Loucy (cell line): Measurements from ENCODE around the gene OR9I1.

Experiments
- H2AFZ ChIP-seq: fragments of 200-600 bp; sonication (generic); 2 replicates; pipeline ENCODE4 v1.6.0; 2016; ENCODE audit warnings: antibody characterized with exemption, mild to moderate bottlenecking, low read length, moderate library complexity
- H3F3A ChIP-seq: fragments of 200-600 bp; 2 replicates; pipeline ENCODE4 v1.6.0; 2016; ENCODE audit warnings: antibody characterized with exemption, low read depth, mild to moderate bottlenecking
- H3K27me3 ChIP-seq: fragments of 200-600 bp; sonication (generic); 2 replicates; pipeline ENCODE4 v1.6.1; 2014; ENCODE audit warnings: low read length, mild to moderate bottlenecking; ENCODE audit not compliant: insufficient read depth, poor library complexity, severe bottlenecking
- H3K36me3 ChIP-seq: fragments of 200-600 bp; sonication (generic); 2 replicates; pipeline ENCODE4 v1.6.1; 2016; ENCODE audit warnings: low read length; ENCODE audit not compliant: insufficient read depth
- H3K4me1 ChIP-seq: fragments of 200-600 bp; sonication (generic); 2 replicates; pipeline ENCODE4 v1.5.1; 2014; ENCODE audit warnings: low read length, mild to moderate bottlenecking; ENCODE audit not compliant: insufficient read depth, poor library complexity, severe bottlenecking
- H3K4me2 ChIP-seq: fragments of 200-600 bp; sonication (generic); 2 replicates; pipeline ENCODE4 v1.6.0; 2014; ENCODE audit warnings: antibody characterized with exemption, low read length, low read depth, mild to moderate bottlenecking; ENCODE audit not compliant: poor library complexity, severe bottlenecking
- H3K4me3 ChIP-seq: fragments of 200-600 bp; sonication (generic); 2 replicates; pipeline ENCODE4 v1.5.1; 2014; ENCODE audit warnings: low read length, mild to moderate bottlenecking, mixed read lengths; ENCODE audit not compliant: poor library complexity, severe bottlenecking
- H3K79me2 ChIP-seq: fragments of 200-600 bp; sonication (generic); 2 replicates; pipeline ENCODE4 v1.6.1; 2014; ENCODE audit warnings: low read length; ENCODE audit not compliant: insufficient read depth
- H3K9ac ChIP-seq: fragments of 200-600 bp; sonication (generic); 2 replicates; pipeline ENCODE4 v1.6.0; 2014; ENCODE audit warnings: mild to moderate bottlenecking, low read depth, low read length, moderate library complexity; ENCODE audit not compliant: poor library complexity, severe bottlenecking
- H3K9me2 ChIP-seq: fragments of 200-600 bp; sonication (generic); replicated peaks from 2 replicates; pipeline ENCODE4 v1.6.1; 2016; ENCODE audit warnings: low read depth, low read length, mixed read lengths
- H3K9me3 ChIP-seq: fragments of 200-600 bp; sonication (generic); 2 replicates; pipeline ENCODE4 v1.6.1; 2014; ENCODE audit warnings: mild to moderate bottlenecking, antibody characterized with exemption, low read length, low read depth; ENCODE audit not compliant: insufficient read depth
- H4K20me1 ChIP-seq: fragments of 200-600 bp; sonication (generic); 2 replicates; pipeline ENCODE4 v1.6.0; 2014; ENCODE audit warnings: antibody characterized with exemption, low read length, mild to moderate bottlenecking; ENCODE audit not compliant: insufficient read depth, poor library complexity, severe bottlenecking
- EZH2phosphoT487 ChIP-seq: fragments of 200-600 bp; IDR thresholded peaks from 2 replicates; pipeline ENCODE4 v1.6.1; 2018; ENCODE audit warnings: antibody characterized with exemption, mild to moderate bottlenecking, moderate library complexity, borderline replicate concordance
- TF ChIP-seq, protein P1 (sequence below): fragments of 200-600 bp; sonication (generic); conservative IDR thresholded peaks from 2 replicates; pipeline ENCODE4 v1.5.1; 2014; ENCODE audit warnings: mild to moderate bottlenecking, antibody characterized with exemption, low read length

Gene OR9I1

DNA sequence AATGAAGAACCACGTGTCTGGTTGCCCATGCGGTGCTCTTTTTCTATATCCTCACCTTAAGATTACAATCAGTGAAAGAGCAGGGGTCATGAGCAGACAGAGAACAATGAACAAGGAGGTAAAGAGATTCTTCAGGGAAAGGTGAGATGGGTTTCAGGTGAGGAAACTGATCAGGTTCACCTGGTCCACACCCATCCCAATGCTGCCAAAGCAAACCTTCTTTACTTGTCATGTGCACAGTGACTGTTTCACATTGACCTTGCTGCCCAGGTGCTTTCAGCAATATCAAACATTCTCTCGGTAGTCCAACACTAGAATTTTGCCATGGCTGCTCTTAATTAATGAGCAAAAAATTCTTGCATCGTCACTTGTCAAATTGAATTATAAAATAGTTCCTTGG, 39.1 kb upstream of the OR9I1 start:
- Histone ChIP-seq H3K4me3 (no peak overlapping the region), H3K36me3 (no peaks in the 10 kb centered on the region), H3K79me2 (no peaks in the 10 kb centered on the region), H4K20me1 (no peaks in the 10 kb centered on the region), H3K9ac (no peak overlapping the region), H2AFZ (no peak overlapping the region), H3K4me2 (no peak overlapping the region), H3K9me3 (no peaks in the 10 kb centered on the region), H3F3A (no peaks in the 10 kb centered on the region), H3K27me3 (no peaks in the 10 kb centered on the region), H3K9me2 (no peaks in the 10 kb centered on the region), H3K4me1 (no peaks in the 10 kb centered on the region)
- TF ChIP-seq, protein P1, sequence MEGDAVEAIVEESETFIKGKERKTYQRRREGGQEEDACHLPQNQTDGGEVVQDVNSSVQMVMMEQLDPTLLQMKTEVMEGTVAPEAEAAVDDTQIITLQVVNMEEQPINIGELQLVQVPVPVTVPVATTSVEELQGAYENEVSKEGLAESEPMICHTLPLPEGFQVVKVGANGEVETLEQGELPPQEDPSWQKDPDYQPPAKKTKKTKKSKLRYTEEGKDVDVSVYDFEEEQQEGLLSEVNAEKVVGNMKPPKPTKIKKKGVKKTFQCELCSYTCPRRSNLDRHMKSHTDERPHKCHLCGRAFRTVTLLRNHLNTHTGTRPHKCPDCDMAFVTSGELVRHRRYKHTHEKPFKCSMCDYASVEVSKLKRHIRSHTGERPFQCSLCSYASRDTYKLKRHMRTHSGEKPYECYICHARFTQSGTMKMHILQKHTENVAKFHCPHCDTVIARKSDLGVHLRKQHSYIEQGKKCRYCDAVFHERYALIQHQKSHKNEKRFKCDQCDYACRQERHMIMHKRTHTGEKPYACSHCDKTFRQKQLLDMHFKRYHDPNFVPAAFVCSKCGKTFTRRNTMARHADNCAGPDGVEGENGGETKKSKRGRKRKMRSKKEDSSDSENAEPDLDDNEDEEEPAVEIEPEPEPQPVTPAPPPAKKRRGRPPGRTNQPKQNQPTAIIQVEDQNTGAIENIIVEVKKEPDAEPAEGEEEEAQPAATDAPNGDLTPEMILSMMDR = no peak
- no peak for TF ChIP-seq EZH2phosphoT487

DNA sequence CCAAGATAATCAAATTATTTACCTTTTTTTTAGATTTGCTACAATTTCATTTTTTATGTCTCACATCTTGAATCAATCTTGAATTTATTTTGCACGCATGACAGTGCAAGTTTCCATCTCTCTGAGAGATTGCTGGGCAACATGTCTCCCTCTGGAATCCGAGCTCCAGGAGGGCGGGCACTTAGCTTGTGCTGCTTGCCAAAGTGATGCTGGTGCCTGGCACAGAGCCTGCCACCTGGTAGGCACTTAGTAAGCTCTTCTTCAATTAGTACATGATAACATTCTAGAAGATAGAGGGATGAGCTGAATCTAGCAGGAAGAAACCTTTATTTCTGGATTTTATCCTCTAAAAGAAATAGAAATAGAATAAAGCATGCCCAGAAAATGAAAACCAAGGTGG, 27.5 kb upstream of the OR9I1 start:
- no peak overlapping the region for H2AFZ ChIP-seq
- H4K20me1 ChIP-seq = no peaks in the 10 kb centered on the region
- H3F3A ChIP-seq = no peaks in the 10 kb centered on the region
- H3K4me3 ChIP-seq = no peak overlapping the region
- no peaks in the 10 kb centered on the region for H3K79me2 ChIP-seq
- H3K4me1 ChIP-seq = no peaks in the 10 kb centered on the region
- no peaks in the 10 kb centered on the region for H3K27me3 ChIP-seq
- no peaks in the 10 kb centered on the region for H3K9me3 ChIP-seq
- TF ChIP-seq, protein P1 = no peak
- TF ChIP-seq EZH2phosphoT487 = no peak
- H3K9ac ChIP-seq = no peak overlapping the region
- no peaks in the 10 kb centered on the region for H3K9me2 ChIP-seq
- H3K36me3 ChIP-seq = no peaks in the 10 kb centered on the region
- H3K4me2 ChIP-seq = no peak overlapping the region

- no peak overlapping the region for H3K9ac ChIP-seq
- H4K20me1 ChIP-seq = no peaks in the 10 kb centered on the region
- TF ChIP-seq, protein P1 = no peak
- TF ChIP-seq EZH2phosphoT487 = no peak
- H3F3A ChIP-seq = no peaks in the 10 kb centered on the region
- no peaks in the 10 kb centered on the region for H3K9me3 ChIP-seq
- H3K4me2 ChIP-seq = no peak overlapping the region
- no peak overlapping the region for H2AFZ ChIP-seq
- H3K9me2 ChIP-seq = no peaks in the 10 kb centered on the region
- no peak overlapping the region for H3K4me3 ChIP-seq
- no peaks in the 10 kb centered on the region for H3K36me3 ChIP-seq
- no peaks in the 10 kb centered on the region for H3K79me2 ChIP-seq
- no peaks in the 10 kb centered on the region for H3K27me3 ChIP-seq
- H3K4me1 ChIP-seq = no peaks in the 10 kb centered on the region
Observed at GRCh38 chr11:58142761-58143160, 17.4 kb upstream of the OR9I1 start.
